ENCODE measurements around the gene P3R3URF.

DNA sequence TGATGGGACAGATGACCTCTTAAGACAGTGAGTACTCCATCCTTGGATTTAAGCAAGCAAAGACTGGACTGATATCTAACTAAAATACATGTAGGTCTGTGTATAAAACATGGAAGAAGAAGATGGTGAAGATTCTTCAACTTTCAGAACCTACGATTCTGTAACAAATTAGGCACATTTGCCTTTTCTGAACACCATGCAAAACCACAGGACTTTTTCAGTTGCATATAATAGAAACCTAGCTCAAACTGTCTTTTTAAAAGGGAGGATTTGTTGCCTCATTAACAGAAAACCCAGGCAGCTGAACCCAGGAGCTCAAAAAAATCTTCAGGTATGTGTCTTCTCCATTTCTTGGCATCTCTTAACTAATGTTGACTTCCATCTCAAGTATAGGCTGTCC lies 16.1 kb downstream of the P3R3URF start:
- TF ChIP-seq CTCF (IDR thresholded peaks at IDR 0.05; ENCODE audit: insufficient read depth, low read length, poor library complexity, severe bottlenecking) (no peak), EZH2phosphoT487 (conservative IDR thresholded peaks at IDR 0.05; ENCODE audit: low read length) (no peak)
